PFSK-1 (cell line): ENCODE measurements around the gene PHOX2B.

Experiments
- POLR2AphosphoS5 ChIP-seq: IDR thresholded peaks from 2 replicates; pipeline ENCODE4 v1.6.1; 2012; ENCODE audit warnings: low read depth, mild to moderate bottlenecking, control low read depth, low read length, moderate library complexity
- TAF1 ChIP-seq: IDR thresholded peaks from 2 replicates; pipeline ENCODE4 v1.6.1; 2012; ENCODE audit warnings: low read length, control low read depth, borderline replicate concordance; ENCODE audit not compliant: insufficient read depth

- TF ChIP-seq POLR2AphosphoS5 (no peak), TAF1 (no peak)
Observed at GRCh38 chr4:41718907-41719306, 29.6 kb downstream of the PHOX2B start.
